GM12878 (cell line): ENCODE results near the gene DRC1. TPM values are rescaled to one million over a fixed set of nuclear protein-coding genes. Genes with fewer than 3 reads are reported as not detected.

Experiments
- BMI1 ChIP-seq: fragments of 450-650 bp; IDR thresholded peaks from 2 replicates; pipeline ENCODE4 v1.6.1; 2016; ENCODE audit warnings: mild to moderate bottlenecking, moderate library complexity, borderline replicate concordance
- CEBPB ChIP-seq, 2 experiments: fragments of 150-350 bp in 1 of 2; IDR thresholded peaks; 2 replicates each; pipeline ENCODE4 v1.6.1; 2012 to 2014; ENCODE audit warnings: low read depth in 2 of 2, low read length in 2 of 2, borderline replicate concordance in 1 of 2, inconsistent platforms in 1 of 2
- CEBPZ ChIP-seq: fragments of 150-350 bp; IDR thresholded peaks from 2 replicates; pipeline ENCODE4 v1.6.1; 2016; ENCODE audit warnings: low read depth, low read length
- CREB1 ChIP-seq: IDR thresholded peaks from 2 replicates; pipeline ENCODE4 v1.6.1; 2012; ENCODE audit warnings: low read depth, mild to moderate bottlenecking, inconsistent platforms
- FOS ChIP-seq: IDR thresholded peaks from 3 replicates; pipeline ENCODE4 v1.6.1; 2011; ENCODE audit warnings: borderline replicate concordance; ENCODE audit not compliant: insufficient read length; ENCODE audit errors: extremely low read depth
- FOXK2 ChIP-seq: fragments of 450-650 bp; IDR thresholded peaks from 2 replicates; pipeline ENCODE4 v1.6.1; 2017; ENCODE audit warnings: mild to moderate bottlenecking, moderate library complexity
- HCFC1 ChIP-seq: fragments of 150-350 bp; IDR thresholded peaks from 2 replicates; pipeline ENCODE4 v1.6.1; 2014; ENCODE audit warnings: low read length
- KDM1A ChIP-seq: fragments of 200-600 bp; sonication (generic); IDR thresholded peaks from 2 replicates; pipeline ENCODE4 v1.6.1; 2016; ENCODE audit warnings: borderline replicate concordance
- KLF5 ChIP-seq: fragments of 450-650 bp; IDR thresholded peaks from 2 replicates; pipeline ENCODE4 v1.6.1; 2014; ENCODE audit warnings: mild to moderate bottlenecking; ENCODE audit not compliant: partially characterized antibody
- MEF2B ChIP-seq: fragments of 450-650 bp; IDR thresholded peaks from 2 replicates; pipeline ENCODE4 v1.6.1; 2018; ENCODE audit warnings: mild to moderate bottlenecking, moderate library complexity; ENCODE audit not compliant: partially characterized antibody, poor library complexity, severe bottlenecking
- MTA2 ChIP-seq: fragments of 450-650 bp; IDR thresholded peaks from 2 replicates; pipeline ENCODE4 v1.6.1; 2016; ENCODE audit warnings: low read depth, mild to moderate bottlenecking, moderate library complexity
- MTA3 ChIP-seq: IDR thresholded peaks from 2 replicates; pipeline ENCODE4 v1.6.1; 2012; ENCODE audit warnings: low read length, inconsistent platforms, borderline replicate concordance
- MYB ChIP-seq: fragments of 150-350 bp; IDR thresholded peaks from 2 replicates; pipeline ENCODE4 v1.6.1; 2014; ENCODE audit warnings: mild to moderate bottlenecking, low read depth, low read length, borderline replicate concordance
- MYC ChIP-seq: IDR thresholded peaks from 2 replicates; pipeline ENCODE4 v1.6.1; 2011; ENCODE audit warnings: mild to moderate bottlenecking, low read length, moderate library complexity, inconsistent platforms; ENCODE audit not compliant: insufficient read depth, insufficient replicate concordance, insufficient read length, severe bottlenecking
- NFIC ChIP-seq: IDR thresholded peaks from 2 replicates; pipeline ENCODE4 v1.6.1; 2012; ENCODE audit warnings: low read depth, mild to moderate bottlenecking, inconsistent platforms, low read length, moderate library complexity
- SIX5 ChIP-seq: IDR thresholded peaks from 2 replicates; pipeline ENCODE4 v1.6.1; 2011; ENCODE audit warnings: mild to moderate bottlenecking, low read depth, low read length, moderate library complexity; ENCODE audit not compliant: severe bottlenecking
- TCF7 ChIP-seq: IDR thresholded peaks from 2 replicates; pipeline ENCODE4 v1.6.1; 2014; ENCODE audit warnings: antibody characterized with exemption, borderline replicate concordance
- WRNIP1 ChIP-seq: IDR thresholded peaks from 2 replicates; pipeline ENCODE4 v1.6.1; 2011; ENCODE audit warnings: low read depth, low read length, improper control_type of control experiment, borderline replicate concordance
- polyA plus RNA-seq, 11 experiments: library from polyadenylated mRNA; depleted of rRNA in 4 of 11; unstranded in 6 of 11; stranded (reverse) in 5 of 11; fragments of >200 nt; fragmentation: Nextera tagmentation in 4 of 11; fragmentation: Illumina TruSeq in 1 of 11; extraction: Ambion mirVana in 4 of 11; extraction: Trizol in 1 of 11; gene quantifications; 1 replicate in 1 of 11; 2 replicates in 10 of 11; pipeline versions ENCODE4 v1.2.1 to v1.2.3, GENCODE V29; 2011 to 2016; ENCODE audit warnings: inconsistent platforms in 2 of 11, missing spikeins in 2 of 11, low read depth in 1 of 11
- total RNA-seq, 4 experiments: library from RNA; depleted of rRNA in 3 of 4; stranded (reverse); fragments of >200 nt in 3 of 4; fragmentation: Illumina TruSeq in 1 of 4; extraction: Trizol in 1 of 4; gene quantifications; 2 replicates each; pipeline versions ENCODE4 v1.2.1 to v1.2.3, GENCODE V29; 2013 to 2021
- TF ChIP-seq, protein P1 (sequence below): fragments of 450-650 bp; formaldehyde crosslinking; IDR thresholded peaks from 2 replicates; pipeline ENCODE4 v1.4.0; 2020; ENCODE audit warnings: mild to moderate bottlenecking, moderate library complexity
- TF ChIP-seq, protein P2 (sequence below): IDR thresholded peaks from 2 replicates; pipeline ENCODE4 v1.6.1; 2011; ENCODE audit warnings: borderline replicate concordance, low read depth, mild to moderate bottlenecking, moderate library complexity, low read length; ENCODE audit not compliant: insufficient read depth, poor library complexity, severe bottlenecking
- TF ChIP-seq, protein P3 (sequence below): fragments of 450-650 bp; IDR thresholded peaks from 2 replicates; pipeline ENCODE4 v1.6.1; 2017; ENCODE audit warnings: borderline replicate concordance

Gene DRC1
- total and polyA plus RNA-seq, 10 of the 15 experiments (the other 5 are each of a cell fraction or from before 2014, with no cell fraction given) = 0.03 TPM; not detected in 9

DNA sequence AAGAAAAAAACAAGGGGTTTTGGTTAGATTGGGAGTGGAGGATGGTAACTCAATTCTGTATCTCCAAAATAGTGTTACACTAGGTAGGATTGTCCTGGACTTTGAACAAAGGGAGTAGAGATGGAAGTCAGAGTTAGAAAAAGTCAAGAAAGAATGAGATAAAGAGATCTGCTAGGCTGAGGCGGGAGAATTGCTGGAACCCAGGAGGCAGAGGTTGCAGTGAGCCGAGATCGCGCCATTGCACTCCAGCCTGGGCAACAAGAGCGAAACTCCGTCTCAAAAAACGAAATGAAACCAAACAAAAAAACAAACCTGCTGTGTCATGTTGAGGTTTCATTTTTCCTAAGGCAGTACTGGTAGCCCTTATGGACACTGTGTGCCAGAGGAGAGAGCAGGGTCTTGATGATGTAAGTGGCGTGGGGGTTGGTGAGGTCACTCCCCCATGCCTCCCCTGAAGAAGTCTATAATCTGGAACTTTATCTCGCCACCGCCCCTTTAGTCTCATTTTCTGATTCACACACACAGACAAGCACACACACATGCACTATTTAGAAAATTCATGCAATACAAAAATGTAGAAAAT, 10.5 kb downstream of the DRC1 start (continued):
- TF ChIP-seq, protein P1, sequence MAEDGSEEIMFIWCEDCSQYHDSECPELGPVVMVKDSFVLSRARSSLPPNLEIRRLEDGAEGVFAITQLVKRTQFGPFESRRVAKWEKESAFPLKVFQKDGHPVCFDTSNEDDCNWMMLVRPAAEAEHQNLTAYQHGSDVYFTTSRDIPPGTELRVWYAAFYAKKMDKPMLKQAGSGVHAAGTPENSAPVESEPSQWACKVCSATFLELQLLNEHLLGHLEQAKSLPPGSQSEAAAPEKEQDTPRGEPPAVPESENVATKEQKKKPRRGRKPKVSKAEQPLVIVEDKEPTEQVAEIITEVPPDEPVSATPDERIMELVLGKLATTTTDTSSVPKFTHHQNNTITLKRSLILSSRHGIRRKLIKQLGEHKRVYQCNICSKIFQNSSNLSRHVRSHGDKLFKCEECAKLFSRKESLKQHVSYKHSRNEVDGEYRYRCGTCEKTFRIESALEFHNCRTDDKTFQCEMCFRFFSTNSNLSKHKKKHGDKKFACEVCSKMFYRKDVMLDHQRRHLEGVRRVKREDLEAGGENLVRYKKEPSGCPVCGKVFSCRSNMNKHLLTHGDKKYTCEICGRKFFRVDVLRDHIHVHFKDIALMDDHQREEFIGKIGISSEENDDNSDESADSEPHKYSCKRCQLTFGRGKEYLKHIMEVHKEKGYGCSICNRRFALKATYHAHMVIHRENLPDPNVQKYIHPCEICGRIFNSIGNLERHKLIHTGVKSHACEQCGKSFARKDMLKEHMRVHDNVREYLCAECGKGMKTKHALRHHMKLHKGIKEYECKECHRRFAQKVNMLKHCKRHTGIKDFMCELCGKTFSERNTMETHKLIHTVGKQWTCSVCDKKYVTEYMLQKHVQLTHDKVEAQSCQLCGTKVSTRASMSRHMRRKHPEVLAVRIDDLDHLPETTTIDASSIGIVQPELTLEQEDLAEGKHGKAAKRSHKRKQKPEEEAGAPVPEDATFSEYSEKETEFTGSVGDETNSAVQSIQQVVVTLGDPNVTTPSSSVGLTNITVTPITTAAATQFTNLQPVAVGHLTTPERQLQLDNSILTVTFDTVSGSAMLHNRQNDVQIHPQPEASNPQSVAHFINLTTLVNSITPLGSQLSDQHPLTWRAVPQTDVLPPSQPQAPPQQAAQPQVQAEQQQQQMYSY = no peak
- TF ChIP-seq HCFC1 (no peak), KDM1A (no peak), CEBPZ (no peak), BMI1 (no peak), CREB1 (peak; percentile 87), WRNIP1 (no peak), MYC (no peak), NFIC (no peak), SIX5 (no peak), TCF7 (no peak), MTA3 (0 out of 2 replicates have a peak, but pooled peaks have one; percentile 38), KLF5 (no peak), MYB (no peak), FOXK2 (no peak), MEF2B (no peak), MTA2 (no peak), CEBPB (IDR thresholded peaks at IDR 0.05; ENCODE audit: borderline replicate concordance in 1 of 2, low read depth in 2 of 2, low read length in 2 of 2) (no peak), FOS (no peak)
- TF ChIP-seq, protein P2, sequence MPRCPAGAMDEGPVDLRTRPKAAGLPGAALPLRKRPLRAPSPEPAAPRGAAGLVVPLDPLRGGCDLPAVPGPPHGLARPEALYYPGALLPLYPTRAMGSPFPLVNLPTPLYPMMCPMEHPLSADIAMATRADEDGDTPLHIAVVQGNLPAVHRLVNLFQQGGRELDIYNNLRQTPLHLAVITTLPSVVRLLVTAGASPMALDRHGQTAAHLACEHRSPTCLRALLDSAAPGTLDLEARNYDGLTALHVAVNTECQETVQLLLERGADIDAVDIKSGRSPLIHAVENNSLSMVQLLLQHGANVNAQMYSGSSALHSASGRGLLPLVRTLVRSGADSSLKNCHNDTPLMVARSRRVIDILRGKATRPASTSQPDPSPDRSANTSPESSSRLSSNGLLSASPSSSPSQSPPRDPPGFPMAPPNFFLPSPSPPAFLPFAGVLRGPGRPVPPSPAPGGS = no peak
- TF ChIP-seq, protein P3, sequence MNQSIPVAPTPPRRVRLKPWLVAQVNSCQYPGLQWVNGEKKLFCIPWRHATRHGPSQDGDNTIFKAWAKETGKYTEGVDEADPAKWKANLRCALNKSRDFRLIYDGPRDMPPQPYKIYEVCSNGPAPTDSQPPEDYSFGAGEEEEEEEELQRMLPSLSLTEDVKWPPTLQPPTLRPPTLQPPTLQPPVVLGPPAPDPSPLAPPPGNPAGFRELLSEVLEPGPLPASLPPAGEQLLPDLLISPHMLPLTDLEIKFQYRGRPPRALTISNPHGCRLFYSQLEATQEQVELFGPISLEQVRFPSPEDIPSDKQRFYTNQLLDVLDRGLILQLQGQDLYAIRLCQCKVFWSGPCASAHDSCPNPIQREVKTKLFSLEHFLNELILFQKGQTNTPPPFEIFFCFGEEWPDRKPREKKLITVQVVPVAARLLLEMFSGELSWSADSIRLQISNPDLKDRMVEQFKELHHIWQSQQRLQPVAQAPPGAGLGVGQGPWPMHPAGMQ = no peak
